Glomerular visceral epithelial cell (primary cell): ENCODE results near the gene NEDD9.

Experiments used
- DNase-seq: peaks from one replicate; pipeline ENCODE4 v3.0.0-alpha.2; 2016; ENCODE audit errors: extremely low spot score

Gene NEDD9

GRCh38 chr6:11235062-11235461 is 2.6 kb upstream of the NEDD9 start:
- DNase-seq, result no peak

GRCh38 chr6:11233673-11234573 is 1.5 kb upstream of the NEDD9 start:
- no peak for DNase-seq

- DNase-seq, result no peak
These were observed 530 bp upstream of the NEDD9 start for GRCh38 chr6:11232770-11233626.

GRCh38 chr6:11231564-11232192 is 790 bp downstream of the NEDD9 start:
- peak; percentile 33 for DNase-seq

- DNase-seq, result no peak
These were observed 1.4 kb downstream of the NEDD9 start for GRCh38 chr6:11231108-11231463.

GRCh38 chr6:11230158-11231107 is 2.0 kb downstream of the NEDD9 start:
- peak; percentile 34 for DNase-seq

GRCh38 chr6:11229655-11230046 is 2.8 kb downstream of the NEDD9 start:
- DNase-seq, result no peak

- DNase-seq, result peak; percentile 39
These were observed 3.4 kb downstream of the NEDD9 start for GRCh38 chr6:11228935-11229654.

GRCh38 chr6:11227698-11228097 is 4.8 kb downstream of the NEDD9 start:
- DNase-seq, result no peak

- no peak for DNase-seq
These were observed 6.5 kb downstream of the NEDD9 start for GRCh38 chr6:11226005-11226404.

- DNase-seq, result no peak
These were observed 7.5 kb downstream of the NEDD9 start for GRCh38 chr6:11224966-11225463.

- no peak for DNase-seq
These were observed 8.1 kb downstream of the NEDD9 start for GRCh38 chr6:11224252-11224965.

- no peak for DNase-seq
These were observed 9.1 kb downstream of the NEDD9 start for GRCh38 chr6:11223286-11223864.

GRCh38 chr6:11222385-11223277 is 9.8 kb downstream of the NEDD9 start:
- no peak for DNase-seq

GRCh38 chr6:11221623-11222384 is 10.7 kb downstream of the NEDD9 start:
- DNase-seq, result no peak

- DNase-seq, result no peak
These were observed 13.1 kb downstream of the NEDD9 start for GRCh38 chr6:11219400-11219834.
